RWPE1 (cell line): ENCODE data around the gene DGKD.

ENCODE experiments used
- CTCF ChIA-PET: fragments of 350-600 bp; sonication (Branson Sonifier 250); formaldehyde crosslinking; extraction: SDS; loops from one replicate; lab custom pipeline; 2021; lab: Yijun Ruan, JAX
- POLR2A ChIA-PET: fragments of 400-600 bp; formaldehyde crosslinking; extraction: SDS; loops from one replicate; lab custom pipeline; 2020; ENCODE audit warnings: antibody characterized with exemption; ENCODE audit not compliant: low non-redundant PET; lab: Yijun Ruan, JAX
- DNase-seq: peaks from one replicate; pipeline ENCODE4 v3.0.0; 2012; ENCODE audit warnings: low spot score
- H3K27ac ChIP-seq: fragments of 450-650 bp; 2 replicates; pipeline ENCODE4 v1.5.1; 2017
- CTCF ChIP-seq: fragments of 450-650 bp; conservative IDR thresholded peaks from 2 replicates; pipeline ENCODE4 v1.5.1; 2017; ENCODE audit warnings: low read depth, mild to moderate bottlenecking

Gene DGKD

GRCh38 chr2:233473878-233474277 is 119.6 kb downstream of the DGKD start:
- POLR2A ChIA-PET = no interaction called here
- no peak for DNase-seq
- CTCF ChIA-PET = interaction anchor here (0.6 kb wide), 1 partner anchor 394 kb away, joined by 3 read pairs; no protein-coding TSS in a partner anchor
- H3K27ac ChIP-seq = peak overlapping the region; percentile 39
- no peak for TF ChIP-seq CTCF

GRCh38 chr2:233474308-233475160 is 120.2 kb downstream of the DGKD start:
- POLR2A ChIA-PET = no interaction called here
- peak overlapping the region; percentile 53 for H3K27ac ChIP-seq
- no peak for TF ChIP-seq CTCF
- DNase-seq = no peak
- CTCF ChIA-PET = interaction anchor here (0.6 kb wide), 3 partner anchors 205 to 877 kb away, joined by 3 to 5 read pairs (median 3); no protein-coding TSS in a partner anchor

- ChIA-PET CTCF (no interaction called here), POLR2A (no interaction called here)
- no peak for DNase-seq
- no peak for TF ChIP-seq CTCF
- H3K27ac ChIP-seq = peak overlapping the region; percentile 53
Observed at GRCh38 chr2:233476063-233476410, 121.7 kb downstream of the DGKD start.

GRCh38 chr2:233476651-233477547 is 122.6 kb downstream of the DGKD start:
- CTCF ChIA-PET = interaction anchor here (0.6 to 1.0 kb wide), 2 partner anchors 23 to 124 kb away, joined by 3 read pairs; no protein-coding TSS in a partner anchor
- H3K27ac ChIP-seq = peak overlapping the region; percentile 53
- DNase-seq = no peak
- POLR2A ChIA-PET = no interaction called here
- no peak for TF ChIP-seq CTCF

GRCh38 chr2:233477548-233478433 is 123.5 kb downstream of the DGKD start:
- no peak for DNase-seq
- ChIA-PET CTCF (interaction anchor here (0.9 kb wide), 1 partner anchor 11 kb away, joined by 3 read pairs; no protein-coding TSS in a partner anchor), POLR2A (no interaction called here)
- peak overlapping the region; percentile 53 for H3K27ac ChIP-seq
- no peak for TF ChIP-seq CTCF
